Measurements from ENCODE around the gene CUTC.
"Not testable (repeated sequence)": the region's sequence is repeated elsewhere in the genome, so short reads cannot be mapped to it uniquely, and the experiment has no call there.

The CUTC gene

GRCh38 chr10:99743841-99744240, 11.8 kb downstream of the CUTC start:
- no peak for DNase-seq

GRCh38 chr10:99746166-99746565, 14.1 kb downstream of the CUTC start:
- not testable (repeated sequence) for DNase-seq

- DNase-seq, result no peak
Observed at GRCh38 chr10:99748823-99749451, 16.9 kb downstream of the CUTC start.

- no peak for DNase-seq
Observed at GRCh38 chr10:99750641-99751040, 18.6 kb downstream of the CUTC start.

GRCh38 chr10:99754670-99755069, 22.6 kb downstream of the CUTC start:
- no peak for DNase-seq

- DNase-seq, result no peak
Observed at GRCh38 chr10:99756159-99756558, 24.1 kb downstream of the CUTC start.

- DNase-seq, result no peak
Observed at GRCh38 chr10:99758211-99758891, 26.3 kb downstream of the CUTC start.

- DNase-seq, result no peak
Observed at GRCh38 chr10:99760321-99760720, 28.3 kb downstream of the CUTC start.

- DNase-seq, result no peak
Observed at GRCh38 chr10:99761365-99761764, 29.3 kb downstream of the CUTC start.

- DNase-seq, result no peak
Observed at GRCh38 chr10:99765672-99766301, 33.8 kb downstream of the CUTC start.

- no peak for DNase-seq
Observed at GRCh38 chr10:99766302-99766681, 34.3 kb downstream of the CUTC start.

GRCh38 chr10:99767901-99768300, 35.9 kb downstream of the CUTC start:
- DNase-seq, result no peak

GRCh38 chr10:99768556-99768955, 36.5 kb downstream of the CUTC start:
- DNase-seq, result no peak

GRCh38 chr10:99769706-99770105, 37.7 kb downstream of the CUTC start:
- no peak for DNase-seq

- DNase-seq, result no peak
Observed at GRCh38 chr10:99770408-99771045, 38.5 kb downstream of the CUTC start.

- DNase-seq, result no peak
Observed at GRCh38 chr10:99775850-99776249, 43.8 kb downstream of the CUTC start.

GRCh38 chr10:99777918-99778714, 46.1 kb downstream of the CUTC start:
- no peak for DNase-seq

GRCh38 chr10:99779335-99779734, 47.3 kb downstream of the CUTC start:
- DNase-seq, result no peak

- DNase-seq, result no peak
Observed at GRCh38 chr10:99781734-99782429, 49.8 kb downstream of the CUTC start.

GRCh38 chr10:99782447-99783286, 50.6 kb downstream of the CUTC start, which contains the start of gene ABCC2:
ABCC2 (plus strand) TSS chr10:99782640; CDS start chr10:99782845, 205 bp downstream.
- DNase-seq, result no peak

GRCh38 chr10:99784016-99784726, 52.1 kb downstream of the CUTC start:
- DNase-seq, result no peak
